K562 (cell line): ENCODE data around the gene TRPM6. TPM values are rescaled to one million over a fixed set of nuclear protein-coding genes. Genes with fewer than 3 reads are reported as not detected.

ENCODE experiments used
- CTCF ChIP-seq, 3 experiments: IDR thresholded peaks in 2 of 3; conservative IDR thresholded peaks in 1 of 3; 2 replicates each; pipeline ENCODE4 v1.5.1; 2011 to 2012; ENCODE audit warnings: low read length in 3 of 3, mild to moderate bottlenecking in 3 of 3, control low read depth in 2 of 3, improper control_type of control experiment in 1 of 3, inconsistent platforms in 1 of 3, low read depth in 1 of 3, mixed read lengths in 1 of 3, moderate library complexity in 1 of 3; ENCODE audit not compliant: insufficient read depth in 2 of 3
- E2F6 ChIP-seq, 2 experiments: IDR thresholded peaks; 2 replicates each; pipeline ENCODE4 v1.6.1; 2011; ENCODE audit warnings: borderline replicate concordance in 1 of 2, control low read depth in 1 of 2, low read depth in 1 of 2, low read length in 1 of 2, mild to moderate bottlenecking in 1 of 2, mixed read lengths in 1 of 2, moderate library complexity in 1 of 2; ENCODE audit not compliant: insufficient read depth in 1 of 2, insufficient read length in 1 of 2, poor library complexity in 1 of 2, severe bottlenecking in 1 of 2; ENCODE audit errors: extremely low read depth in 1 of 2
- EGR1 ChIP-seq: fragments of 450-650 bp; conservative IDR thresholded peaks from 2 replicates; pipeline ENCODE4 v1.6.1; 2017; ENCODE audit warnings: mild to moderate bottlenecking
- EWSR1 ChIP-seq: fragments of 450-650 bp; IDR thresholded peaks from 2 replicates; pipeline ENCODE4 v1.6.1; 2018; ENCODE audit warnings: borderline replicate concordance, mild to moderate bottlenecking, low read depth, moderate library complexity; ENCODE audit not compliant: partially characterized antibody
- MGA ChIP-seq: fragments of 450-650 bp; IDR thresholded peaks from 2 replicates; pipeline ENCODE4 v1.6.1; 2016; ENCODE audit warnings: mild to moderate bottlenecking, moderate library complexity
- MNT ChIP-seq, 2 experiments: fragments of 450-650 bp; conservative IDR thresholded peaks; 2 replicates each; pipeline ENCODE4 v1.6.1; 2017; ENCODE audit warnings: mild to moderate bottlenecking in 2 of 2, moderate library complexity in 2 of 2
- YY1 ChIP-seq, 3 experiments: IDR thresholded peaks; 2 replicates each; pipeline ENCODE4 v1.6.1; 2011; ENCODE audit warnings: low read length in 2 of 3, mild to moderate bottlenecking in 2 of 3, moderate library complexity in 2 of 3, borderline replicate concordance in 1 of 3, control low read depth in 1 of 3, low read depth in 1 of 3; ENCODE audit not compliant: insufficient read depth in 3 of 3, insufficient replicate concordance in 2 of 3, control insufficient read depth in 1 of 3, insufficient read length in 1 of 3; ENCODE audit errors: extremely low read depth in 1 of 3
- polyA plus RNA-seq, 8 experiments: library from polyadenylated mRNA; depleted of rRNA in 4 of 8; stranded (reverse) in 5 of 8; unstranded in 3 of 8; fragments of >200 nt; fragmentation: Nextera tagmentation in 2 of 8; fragmentation: Illumina TruSeq in 1 of 8; extraction: Ambion mirVana in 2 of 8; extraction: Trizol in 1 of 8; gene quantifications; 2 replicates each; pipeline versions ENCODE4 v1.2.1 to v1.2.3, GENCODE V29; 2011 to 2014; ENCODE audit warnings: inconsistent platforms in 1 of 8, missing spikeins in 1 of 8
- total RNA-seq, 7 experiments: library from RNA; depleted of rRNA in 6 of 7; stranded (reverse); fragments of >200 nt in 6 of 7; fragmentation: Illumina TruSeq in 2 of 7; extraction: Trizol in 2 of 7; gene quantifications; 2 replicates each; pipeline versions ENCODE4 v1.2.1 to v1.2.3, GENCODE V29; 2011 to 2021; ENCODE audit warnings: low replicate concordance in 1 of 7

The TRPM6 gene
- total and polyA plus RNA-seq, 9 of the 15 experiments (the other 6 are each of a cell fraction or from before 2014, with no cell fraction given) = 0.03 to 0.16 (median 0.09) TPM

GRCh38 chr9:74770508-74771261 lies 117.0 kb downstream of the TRPM6 start (continued):
- TF ChIP-seq MGA (0 out of 2 replicates have a peak, but pooled peaks have one; percentile 19), EWSR1 (no peak), EGR1 (peak; percentile 14; the same call in 1 of the 2 replicates), YY1 (IDR thresholded peaks at IDR 0.05; ENCODE audit: borderline replicate concordance in 1 of 3, control insufficient read depth in 1 of 3, extremely low read depth in 1 of 3, insufficient read depth in 3 of 3, insufficient read length in 1 of 3, insufficient replicate concordance in 2 of 3, low read depth in 1 of 3, low read length in 2 of 3) (peak in 1 of 3 experiments; percentile 56), E2F6 (IDR thresholded peaks at IDR 0.05; ENCODE audit: borderline replicate concordance in 1 of 2, extremely low read depth in 1 of 2, insufficient read depth in 1 of 2, insufficient read length in 1 of 2, low read depth in 1 of 2, low read length in 1 of 2, poor library complexity in 1 of 2, severe bottlenecking in 1 of 2) (peak in 1 of 2 experiments; percentile 57), MNT (conservative IDR thresholded peaks at IDR 0.05) (0 out of 4 replicates have a peak, but pooled peaks of 1 of the 2 experiments have one; percentile 26), CTCF (IDR thresholded peaks at IDR 0.05 in 2 of 3, conservative IDR thresholded peaks at IDR 0.05 in 1 of 3; ENCODE audit: insufficient read depth in 2 of 3, low read depth in 1 of 3, low read length in 3 of 3) (peak; percentile 65 to 86 (median 71))
